Activated CD8-positive, alpha-beta memory T cell treated with anti-CD3 and anti-CD28 coated beads for 1 hour (primary cell): ENCODE measurements around the gene CHID1.
A peak's percentile ranks its signal among the peaks of the same experiment; 100 is the strongest.

Experiments
- DNase-seq, 2 donors: peaks; one replicate each; pipeline ENCODE4 v3.0.0-alpha.2; 2020; ENCODE audit warnings: low read depth in 1 of 2; ENCODE audit errors: extremely low read depth in 1 of 2

CHID1 gene

GRCh38 chr11:837990-838307 lies 72.7 kb downstream of the CHID1 start:
- no peak for DNase-seq

- DNase-seq: no peak
Measured at GRCh38 chr11:837189-837989, 73.2 kb downstream of the CHID1 start.

GRCh38 chr11:836700-837099 lies 73.9 kb downstream of the CHID1 start:
- DNase-seq: no peak

- no peak for DNase-seq
Measured at GRCh38 chr11:836274-836673, 74.3 kb downstream of the CHID1 start.

- DNase-seq: no peak
Measured at GRCh38 chr11:834371-835316, 76.0 kb downstream of the CHID1 start.

- DNase-seq: no peak
Measured at GRCh38 chr11:833849-834311, 76.7 kb downstream of the CHID1 start.

- no peak for DNase-seq
Measured at GRCh38 chr11:833114-833791, 77.4 kb downstream of the CHID1 start.

GRCh38 chr11:832529-833113 lies 78.0 kb downstream of the CHID1 start, which contains the start of gene CD151:
Gene CD151 (plus strand): TSS chr11:832952. CDS start chr11:836070, 3,118 bp downstream.
- DNase-seq: peak in 1 of 2 donors; percentile 50

GRCh38 chr11:831961-832528 lies 78.6 kb downstream of the CHID1 start:
- DNase-seq: no peak

- DNase-seq: no peak
Measured at GRCh38 chr11:831118-831864, 79.3 kb downstream of the CHID1 start.

GRCh38 chr11:830295-831117 lies 80.1 kb downstream of the CHID1 start:
- DNase-seq: peak in 1 of 2 donors; percentile 47

GRCh38 chr11:829847-830294 lies 80.7 kb downstream of the CHID1 start:
- no peak for DNase-seq

- no peak for DNase-seq
Measured at GRCh38 chr11:829176-829846, 81.3 kb downstream of the CHID1 start.

GRCh38 chr11:828506-829175 lies 82.0 kb downstream of the CHID1 start:
- no peak for DNase-seq

- DNase-seq: no peak
Measured at GRCh38 chr11:827897-828192, 82.8 kb downstream of the CHID1 start, which contains the start of gene CRACR2B. Gene CRACR2B (plus strand): TSS chr11:827919. CDS start chr11:828608, 689 bp downstream.

GRCh38 chr11:827146-827896 lies 83.3 kb downstream of the CHID1 start:
- DNase-seq: no peak

GRCh38 chr11:826836-827145 lies 83.8 kb downstream of the CHID1 start:
- DNase-seq: no peak
